Ascending aorta (tissue), 2 donors: Measurements from ENCODE around the gene SLC18B1. TPM values are rescaled to one million over a fixed set of nuclear protein-coding genes. Genes with fewer than 3 reads are reported as not detected.
"Not testable (repeated sequence)": the region's sequence is repeated elsewhere in the genome, so short reads cannot be mapped to it uniquely, and the experiment has no call there.

Experiments used
- DNase-seq, 2 donors: peaks; one replicate each; pipeline ENCODE4 v3.0.0-alpha.2; 2019; ENCODE audit warnings: low spot score in 2 of 2
- H3K27ac ChIP-seq, 2 donors: fragments of 200-600 bp; sonication (generic); one replicate each; pipeline ENCODE4 v1.5.1; 2016 to 2017; ENCODE audit warnings: mild to moderate bottlenecking in 1 of 2
- H3K27me3 ChIP-seq: fragments of 200-600 bp; sonication (generic); one replicate; pipeline ENCODE4 v1.5.1; 2017
- H3K36me3 ChIP-seq, 2 donors: fragments of 200-600 bp; sonication (generic); one replicate each; pipeline ENCODE4 v1.5.1; 2016
- H3K4me1 ChIP-seq, 2 donors: fragments of 200-600 bp; sonication (generic); one replicate each; pipeline ENCODE4 v1.5.1; 2016 to 2017; ENCODE audit warnings: mild to moderate bottlenecking in 1 of 2
- H3K4me3 ChIP-seq, 2 donors: fragments of 200-600 bp; sonication (generic); one replicate each; pipeline ENCODE4 v1.5.1; 2016 to 2017; ENCODE audit warnings: mild to moderate bottlenecking in 1 of 2
- H3K9me3 ChIP-seq, 2 donors: fragments of 200-600 bp; sonication (generic); one replicate each; pipeline ENCODE4 v1.5.1; 2016
- intact Hi-C: fragments of 100-400 bp; cut with DNase I; formaldehyde crosslinking; loops from one replicate; pipeline ENCODE4 v1.15.1; 2023
- total RNA-seq: library from RNA; depleted of rRNA; stranded (reverse); fragments of >200 nt; gene quantifications from one replicate; pipeline ENCODE4 v1.1.0, GENCODE V29; 2016
- TF ChIP-seq, protein P1 (sequence below), 3 experiments: fragments of 200-600 bp in 2 of 3; fragments of 450-650 bp in 1 of 3; sonication (generic) in 2 of 3; IDR thresholded peaks; one replicate each; pipeline ENCODE4 v1.5.1; 2016 to 2019; ENCODE audit warnings: antibody characterized with exemption in 3 of 3, mild to moderate bottlenecking in 1 of 3, moderate library complexity in 1 of 3

SLC18B1 gene
- total RNA-seq, 1 donor from 2014 or later, result 1.7 TPM

DNA sequence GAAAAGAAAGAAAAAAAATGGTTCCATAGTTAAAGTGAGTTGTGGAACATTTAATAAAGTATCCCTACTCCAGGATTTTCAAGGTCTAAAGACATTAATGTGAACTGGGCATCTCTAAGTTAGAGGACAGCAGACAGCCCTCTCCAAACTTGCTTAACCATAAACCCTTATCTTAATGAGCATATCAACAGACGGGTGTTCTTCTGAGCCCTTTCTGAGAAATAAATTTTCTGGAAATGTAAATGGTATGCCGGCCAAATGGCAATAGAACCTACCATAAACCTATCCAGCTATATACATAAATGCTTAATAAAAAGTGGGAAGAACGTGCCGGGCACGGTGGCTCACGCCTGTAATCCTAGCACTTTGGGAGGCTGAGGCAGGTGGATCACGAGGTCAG lies 12.5 kb downstream of the SLC18B1 start:
- no peaks in the 10 kb centered on the region for H3K9me3 ChIP-seq
- intact Hi-C loops, result no loop called here
- no peaks in the 10 kb centered on the region for H3K27me3 ChIP-seq
- no peaks in the 10 kb centered on the region for H3K36me3 ChIP-seq
- no peak overlapping the region for H3K4me3 ChIP-seq
- H3K4me1 ChIP-seq, result no peaks in the 10 kb centered on the region
- H3K27ac ChIP-seq, result no peak overlapping the region
- TF ChIP-seq, protein P1, sequence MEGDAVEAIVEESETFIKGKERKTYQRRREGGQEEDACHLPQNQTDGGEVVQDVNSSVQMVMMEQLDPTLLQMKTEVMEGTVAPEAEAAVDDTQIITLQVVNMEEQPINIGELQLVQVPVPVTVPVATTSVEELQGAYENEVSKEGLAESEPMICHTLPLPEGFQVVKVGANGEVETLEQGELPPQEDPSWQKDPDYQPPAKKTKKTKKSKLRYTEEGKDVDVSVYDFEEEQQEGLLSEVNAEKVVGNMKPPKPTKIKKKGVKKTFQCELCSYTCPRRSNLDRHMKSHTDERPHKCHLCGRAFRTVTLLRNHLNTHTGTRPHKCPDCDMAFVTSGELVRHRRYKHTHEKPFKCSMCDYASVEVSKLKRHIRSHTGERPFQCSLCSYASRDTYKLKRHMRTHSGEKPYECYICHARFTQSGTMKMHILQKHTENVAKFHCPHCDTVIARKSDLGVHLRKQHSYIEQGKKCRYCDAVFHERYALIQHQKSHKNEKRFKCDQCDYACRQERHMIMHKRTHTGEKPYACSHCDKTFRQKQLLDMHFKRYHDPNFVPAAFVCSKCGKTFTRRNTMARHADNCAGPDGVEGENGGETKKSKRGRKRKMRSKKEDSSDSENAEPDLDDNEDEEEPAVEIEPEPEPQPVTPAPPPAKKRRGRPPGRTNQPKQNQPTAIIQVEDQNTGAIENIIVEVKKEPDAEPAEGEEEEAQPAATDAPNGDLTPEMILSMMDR (IDR thresholded peaks at IDR 0.05), result no peak
- DNase-seq, result no peak

DNA sequence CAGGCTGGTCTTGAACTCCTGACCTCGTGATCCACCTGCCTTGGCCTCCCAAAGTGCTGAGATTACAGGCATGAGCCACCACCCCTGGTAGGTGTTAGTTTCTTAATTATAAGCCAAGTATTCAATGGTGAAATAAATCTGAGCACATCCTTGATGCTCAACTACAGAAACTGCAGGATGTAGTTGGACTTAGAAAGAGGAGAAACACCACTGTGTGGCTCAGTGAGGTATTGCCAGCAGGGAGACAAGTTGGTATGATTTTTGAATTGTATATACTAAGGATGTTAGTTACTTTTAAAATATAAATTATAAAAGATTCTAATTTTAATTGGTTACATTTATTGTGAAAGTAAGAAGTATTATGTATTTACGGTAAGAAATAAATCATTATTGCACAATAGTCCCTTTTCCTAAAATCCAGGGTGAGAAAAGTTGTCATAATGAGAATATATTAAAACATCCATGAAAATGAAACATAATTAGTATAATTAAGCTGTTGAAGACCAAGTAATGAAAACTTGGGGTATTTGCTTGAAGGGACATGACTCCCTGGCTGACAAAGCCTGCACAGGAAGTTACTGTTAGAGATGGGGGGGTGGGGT lies 17.6 kb downstream of the SLC18B1 start:
- no peak for DNase-seq
- Histone ChIP-seq H3K27ac (no peak overlapping the region), H3K4me1 (no peaks in the 10 kb centered on the region), H3K27me3 (no peaks in the 10 kb centered on the region), H3K9me3 (no peaks in the 10 kb centered on the region), H3K4me3 (no peak overlapping the region), H3K36me3 (peaks cover 3 to 5% of the 10 kb centered on the region in 2 donors)
- intact Hi-C loops, result loop anchor here (5.0 kb wide), 1 partner anchor 114 kb away; no protein-coding TSS in a partner anchor
- TF ChIP-seq, protein P1 (IDR thresholded peaks at IDR 0.05), result peak in 2 of 3 experiments; percentile 32 to 45

DNA sequence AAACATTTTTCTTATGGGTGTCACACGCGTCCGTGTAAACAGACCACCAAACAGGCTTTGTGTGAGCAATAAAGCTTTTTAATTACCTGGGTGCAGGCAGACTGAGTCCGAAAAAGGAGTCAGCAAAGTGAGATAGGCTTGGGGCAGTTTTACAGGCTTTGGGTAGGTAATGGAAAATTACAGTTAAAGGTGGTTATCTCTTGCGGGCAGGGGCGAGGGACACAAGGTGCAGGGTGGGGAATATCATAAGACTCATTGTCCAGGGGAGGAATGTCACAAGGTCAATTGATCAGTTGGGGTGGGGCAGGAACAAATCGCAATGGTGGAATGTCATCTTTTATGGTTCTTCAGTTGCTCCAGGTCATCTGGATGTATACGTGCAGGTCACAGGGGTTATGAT lies 20.6 kb downstream of the SLC18B1 start:
- H3K36me3 ChIP-seq, H3K9me3 ChIP-seq, H3K27me3 ChIP-seq, intact Hi-C loops, H3K4me3 ChIP-seq, H3K4me1 ChIP-seq, H3K27ac ChIP-seq, DNase-seq: not testable (repeated sequence)

DNA sequence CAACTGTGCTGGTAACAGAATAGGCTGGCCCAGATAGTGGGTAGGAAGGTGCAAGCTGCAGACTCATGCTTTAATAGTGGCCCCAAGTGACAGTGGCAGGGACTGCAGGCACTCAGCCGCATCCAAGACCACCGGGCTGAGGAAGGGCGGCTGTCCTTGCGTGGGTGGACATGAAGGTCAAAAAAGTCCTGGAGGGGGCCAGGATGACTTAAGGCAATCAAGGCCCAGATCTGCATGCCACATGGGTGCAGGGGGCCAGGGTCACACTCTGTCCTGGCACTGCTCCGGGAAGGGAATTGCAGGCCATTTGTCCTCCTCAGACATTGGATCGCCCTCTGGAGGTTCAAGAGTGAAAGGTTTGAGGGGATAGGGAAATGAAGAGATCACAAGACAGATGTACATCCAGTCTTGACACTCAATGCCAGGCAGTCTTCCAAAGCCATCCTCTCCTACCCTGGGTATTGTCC lies 30.4 kb downstream of the SLC18B1 start:
- Histone ChIP-seq H3K9me3 (no peaks in the 10 kb centered on the region), H3K36me3 (no peaks in the 10 kb centered on the region), H3K27me3 (no peaks in the 10 kb centered on the region), H3K27ac (no peak overlapping the region), H3K4me3 (no peak overlapping the region), H3K4me1 (peaks cover 3 to 5% of the 10 kb centered on the region in 2 donors)
- TF ChIP-seq, protein P1 (IDR thresholded peaks at IDR 0.05), result peak; percentile 15 to 47 (median 36)
- no peak for DNase-seq
- intact Hi-C loops, result no loop called here

DNA sequence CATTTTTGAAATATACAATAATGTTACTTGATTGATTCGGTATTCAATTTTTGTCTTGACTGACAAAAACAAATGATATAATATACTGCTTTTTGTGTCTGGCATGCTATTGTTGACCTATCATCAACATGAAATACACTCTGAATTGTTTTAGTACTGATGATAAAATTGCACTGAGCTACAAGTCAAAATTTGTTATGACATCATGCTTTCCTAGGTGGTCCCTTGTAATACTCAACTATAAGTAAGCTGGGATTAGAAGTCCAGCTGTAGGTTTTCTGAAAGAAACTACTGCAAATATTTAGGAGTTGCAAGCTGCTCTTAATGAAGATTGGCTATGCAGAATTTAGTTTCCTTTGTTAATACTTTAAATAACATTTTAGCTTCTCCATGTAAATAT lies 32.9 kb downstream of the SLC18B1 start:
- TF ChIP-seq, protein P1 (IDR thresholded peaks at IDR 0.05), result no peak
- H3K36me3 ChIP-seq, result no peaks in the 10 kb centered on the region
- H3K27me3 ChIP-seq, result no peaks in the 10 kb centered on the region
- no peak overlapping the region for H3K27ac ChIP-seq
- no peak overlapping the region for H3K4me3 ChIP-seq
- no peaks in the 10 kb centered on the region for H3K9me3 ChIP-seq
- peaks cover 3 to 5% of the 10 kb centered on the region in 2 donors for H3K4me1 ChIP-seq
- DNase-seq, result no peak
- intact Hi-C loops, result no loop called here

DNA sequence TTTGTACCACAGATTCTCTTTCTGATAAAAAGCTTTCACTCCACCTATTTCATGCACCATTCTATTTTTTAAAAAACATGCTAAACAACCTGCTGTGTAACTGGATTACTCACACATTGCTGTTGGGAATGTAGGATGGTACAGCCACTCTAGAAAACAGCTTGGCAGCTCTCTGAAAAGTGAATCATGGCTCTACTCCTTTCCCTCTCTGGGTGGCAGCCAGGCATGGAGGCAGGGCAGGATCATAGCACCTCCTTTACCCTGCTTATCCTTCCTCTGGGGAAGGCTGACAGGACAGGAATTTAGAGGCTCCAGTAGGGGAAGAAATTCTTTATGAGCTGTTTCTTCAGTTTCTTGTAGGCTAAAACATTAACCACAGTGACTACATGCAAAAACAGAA lies 34.1 kb downstream of the SLC18B1 start:
- no peak for DNase-seq
- Histone ChIP-seq H3K27ac (no peak overlapping the region), H3K36me3 (no peaks in the 10 kb centered on the region), H3K27me3 (no peaks in the 10 kb centered on the region), H3K9me3 (no peaks in the 10 kb centered on the region), H3K4me3 (no peak overlapping the region), H3K4me1 (peaks cover 3 to 5% of the 10 kb centered on the region in 2 donors)
- TF ChIP-seq, protein P1 (IDR thresholded peaks at IDR 0.05), result no peak
- intact Hi-C loops, result no loop called here
